Suprapubic skin (tissue), 4 donors: ENCODE results near the gene FAM78A.

Source experiments
- CTCF ChIP-seq, 2 donors: fragments of 200-600 bp in 1 of 2; fragments of 450-650 bp in 1 of 2; sonication (generic) in 1 of 2; IDR thresholded peaks; one replicate each; pipeline ENCODE4 v1.5.1; 2016 to 2019; ENCODE audit warnings: antibody characterized with exemption in 2 of 2, mild to moderate bottlenecking in 1 of 2, moderate library complexity in 1 of 2
- EP300 ChIP-seq: sonication (generic); formaldehyde crosslinking; IDR thresholded peaks from one replicate; pipeline ENCODE4 v1.6.1; 2017; ENCODE audit warnings: antibody characterized with exemption
- POLR2A ChIP-seq, 2 donors: fragments of 450-650 bp; IDR thresholded peaks; one replicate each; pipeline ENCODE4 v1.6.1; 2017; ENCODE audit warnings: antibody characterized with exemption in 2 of 2, mild to moderate bottlenecking in 2 of 2, moderate library complexity in 2 of 2
- POLR2AphosphoS5 ChIP-seq, 3 donors: sonication (generic); formaldehyde crosslinking; IDR thresholded peaks; one replicate each; pipeline ENCODE4 v1.6.1; 2017; ENCODE audit warnings: antibody characterized with exemption in 3 of 3

DNA sequence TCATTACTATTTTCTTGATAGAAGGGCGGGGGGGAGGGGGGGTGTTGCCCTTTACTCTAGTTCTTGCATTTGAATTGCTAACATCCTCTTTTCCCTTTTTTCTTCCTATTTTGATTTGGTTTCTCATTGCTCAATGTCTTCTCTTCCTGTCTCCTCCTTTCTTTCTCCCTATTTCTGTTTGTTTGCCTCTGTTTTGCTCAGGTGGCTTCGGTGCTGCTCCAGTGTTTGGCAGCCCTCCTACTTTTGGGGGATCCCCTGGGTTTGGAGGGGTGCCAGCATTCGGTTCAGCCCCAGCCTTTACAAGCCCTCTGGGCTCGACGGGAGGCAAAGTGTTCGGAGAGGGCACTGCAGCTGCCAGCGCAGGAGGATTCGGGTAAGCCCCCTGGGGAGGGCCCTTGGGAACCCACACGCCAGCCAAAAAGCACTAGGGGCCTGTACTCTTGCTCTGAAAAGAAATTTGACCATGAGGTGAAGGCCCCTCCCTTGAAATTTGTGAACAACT is 48.3 kb downstream of the FAM78A start:
- no peak for TF ChIP-seq POLR2AphosphoS5 (IDR thresholded peaks at IDR 0.05)
- TF ChIP-seq CTCF (IDR thresholded peaks at IDR 0.05): no peak
- no peak for TF ChIP-seq POLR2A (IDR thresholded peaks at IDR 0.05)
- no peak for TF ChIP-seq EP300
